Measurements from ENCODE around the gene SAPCD2. TPM values are rescaled to one million over a fixed set of nuclear protein-coding genes. Genes with fewer than 3 reads are reported as not detected.

Gene SAPCD2
- total RNA-seq, 1 experiment from 2014 or later = 29.8 TPM

GRCh38 chr9:137030538-137031527 lies 39.5 kb downstream of the SAPCD2 start:
- H3K4ac ChIP-seq (ENCODE audit: low read depth, low read length) = no peak overlapping the region
- H3K9me3 Mint-ChIP-seq = no peaks in the 10 kb centered on the region
- H2BK5ac ChIP-seq (ENCODE audit: insufficient read length, low read length) = no peak overlapping the region
- no peaks in the 10 kb centered on the region for H3K36me3 Mint-ChIP-seq (ENCODE audit: insufficient read depth in 1 of 3, low read depth in 3 of 3)
- WGBS (ENCODE audit: extremely low coverage, insufficient read length, low lambda C conversion rate) = no CpG with 5 or more reads among the region's 65 CpGs
- TF ChIP-seq, protein P1, sequence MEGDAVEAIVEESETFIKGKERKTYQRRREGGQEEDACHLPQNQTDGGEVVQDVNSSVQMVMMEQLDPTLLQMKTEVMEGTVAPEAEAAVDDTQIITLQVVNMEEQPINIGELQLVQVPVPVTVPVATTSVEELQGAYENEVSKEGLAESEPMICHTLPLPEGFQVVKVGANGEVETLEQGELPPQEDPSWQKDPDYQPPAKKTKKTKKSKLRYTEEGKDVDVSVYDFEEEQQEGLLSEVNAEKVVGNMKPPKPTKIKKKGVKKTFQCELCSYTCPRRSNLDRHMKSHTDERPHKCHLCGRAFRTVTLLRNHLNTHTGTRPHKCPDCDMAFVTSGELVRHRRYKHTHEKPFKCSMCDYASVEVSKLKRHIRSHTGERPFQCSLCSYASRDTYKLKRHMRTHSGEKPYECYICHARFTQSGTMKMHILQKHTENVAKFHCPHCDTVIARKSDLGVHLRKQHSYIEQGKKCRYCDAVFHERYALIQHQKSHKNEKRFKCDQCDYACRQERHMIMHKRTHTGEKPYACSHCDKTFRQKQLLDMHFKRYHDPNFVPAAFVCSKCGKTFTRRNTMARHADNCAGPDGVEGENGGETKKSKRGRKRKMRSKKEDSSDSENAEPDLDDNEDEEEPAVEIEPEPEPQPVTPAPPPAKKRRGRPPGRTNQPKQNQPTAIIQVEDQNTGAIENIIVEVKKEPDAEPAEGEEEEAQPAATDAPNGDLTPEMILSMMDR (conservative IDR thresholded peaks at IDR 0.05) = no peak
- no peak overlapping the region for H3K9ac ChIP-seq (ENCODE audit: extremely low read depth, insufficient read length, low read length)
- H3K14ac ChIP-seq (ENCODE audit: insufficient read depth, low read length) = no peak overlapping the region; the same call in 1 of the 2 replicates
- H2BK20ac ChIP-seq (ENCODE audit: low read depth, low read length, poor library complexity, severe bottlenecking) = no peak overlapping the region
- H2AFZ ChIP-seq (ENCODE audit: low read length) = no peak overlapping the region
- no peaks in the 10 kb centered on the region for H3K79me2 ChIP-seq (ENCODE audit: insufficient read depth, low read length)
- no peak overlapping the region for H2AK5ac ChIP-seq (ENCODE audit: insufficient read length, low read length)
- no peak for DNase-seq
- H4K91ac ChIP-seq (ENCODE audit: insufficient read length, low read depth, low read length) = no peak overlapping the region
- no peak overlapping the region for H2BK120ac ChIP-seq (ENCODE audit: low read depth, low read length, poor library complexity, severe bottlenecking)
- no peak overlapping the region for H3K18ac ChIP-seq (ENCODE audit: insufficient read length, low read depth, low read length)
- no peaks in the 10 kb centered on the region for H3K9me3 ChIP-seq (ENCODE audit: control insufficient read depth, low read depth, low read length)
- H3K23me2 ChIP-seq (ENCODE audit: insufficient read length, low read depth, low read length, poor library complexity, severe bottlenecking) = peaks cover 9% of the 10 kb centered on the region
- H3K4me3 Mint-ChIP-seq = no peak overlapping the region
- no peak overlapping the region for H3K56ac ChIP-seq (ENCODE audit: insufficient read length, low read depth, low read length)
- no peak overlapping the region for H4K5ac ChIP-seq (ENCODE audit: insufficient read length, low read depth, low read length)
- no peaks in the 10 kb centered on the region for H3K27me3 ChIP-seq (ENCODE audit: insufficient read depth, low read length)
- H2BK15ac ChIP-seq (ENCODE audit: low read depth, low read length) = no peak overlapping the region
- no peaks in the 10 kb centered on the region for H3K79me1 ChIP-seq (ENCODE audit: insufficient read depth, low read depth, low read length, poor library complexity, severe bottlenecking)
- H3K27me3 Mint-ChIP-seq (ENCODE audit: low read depth) = peaks cover 41% of the 10 kb centered on the region
- H4K8ac ChIP-seq (replicated peaks; ENCODE audit: insufficient read length, low read depth, low read length) = no peak overlapping the region
- H4K20me1 ChIP-seq (ENCODE audit: control insufficient read depth, insufficient read depth, insufficient read length) = peaks cover 2% of the 10 kb centered on the region
- no peak overlapping the region for H2BK12ac ChIP-seq (ENCODE audit: insufficient read length, low read depth, low read length)
- no peak overlapping the region for H3K27ac Mint-ChIP-seq
- H3T11ph ChIP-seq (ENCODE audit: low read length) = no peak overlapping the region
- H3K27ac ChIP-seq (ENCODE audit: insufficient read length, low read depth, low read length) = no peak overlapping the region
- H3K23ac ChIP-seq (ENCODE audit: insufficient read length, low read depth, low read length) = no peak overlapping the region
- H3K4me1 ChIP-seq (ENCODE audit: insufficient read depth, low read length) = no peaks in the 10 kb centered on the region
- no peak overlapping the region for H3K4me2 ChIP-seq (ENCODE audit: insufficient read depth, insufficient read length, low read length)
- H3K4me1 Mint-ChIP-seq = peaks cover 0 to 8% of the 10 kb centered on the region in 2 experiments; a peak in 2 of 4 replicates

All from H9 (cell line).